ENCODE measurements around the gene SNRPA1. TPM values are rescaled to one million over a fixed set of nuclear protein-coding genes. Genes with fewer than 3 reads are reported as not detected.
A peak's percentile ranks its signal among the peaks of the same experiment; 100 is the strongest.

The SNRPA1 gene
- total and polyA plus RNA-seq, 4 donors: 37.6 to 54.1 (median 47.8) TPM

DNA sequence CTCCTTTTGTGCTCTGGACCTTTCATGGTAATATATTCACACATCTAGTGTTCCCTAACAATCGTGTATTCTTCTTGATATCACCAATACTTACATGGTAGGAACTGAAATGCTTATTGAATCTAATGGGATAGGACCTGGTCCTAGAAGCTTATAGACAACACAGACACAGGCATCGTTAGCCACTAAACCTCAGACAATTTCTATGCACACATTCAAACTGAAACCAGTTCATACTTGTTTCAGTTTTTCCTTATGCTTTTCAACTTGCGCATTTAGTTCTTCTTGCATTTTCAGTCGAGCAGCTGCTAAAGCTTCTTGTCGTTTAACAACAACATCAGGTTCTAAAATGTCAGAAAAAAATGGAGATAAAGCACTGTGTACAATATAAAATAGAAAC lies 20.0 kb downstream of the SNRPA1 start:
- Histone ChIP-seq H3K4me1 (ENCODE audit: control insufficient read depth in 1 of 2, insufficient read depth in 2 of 2, low read length in 2 of 2) (no peaks in the 10 kb centered on the region), H3K4me3 (ENCODE audit: low read length in 2 of 2) (no peak overlapping the region), H3K36me3 (ENCODE audit: control insufficient read depth in 1 of 2, insufficient read depth in 2 of 2, low read length in 1 of 2) (peaks cover 13% of the 10 kb centered on the region in 2 donors), H3K9me3 (ENCODE audit: control insufficient read depth, low read length) (no peaks in the 10 kb centered on the region), H3K27ac (ENCODE audit: low read depth in 1 of 2, low read length in 2 of 2) (no peak overlapping the region), H3K27me3 (ENCODE audit: control insufficient read depth in 1 of 2, insufficient read depth in 2 of 2, low read length in 1 of 2) (no peaks in the 10 kb centered on the region)
- no peak for ATAC-seq (ENCODE audit: low FRiP score)
- 84 to 85% methylated on average over 5 of the region's 5 CpGs for WGBS, 2 donors
- no peak for DNase-seq
- intact Hi-C loops (cut with DNase I): no loop called here

DNA sequence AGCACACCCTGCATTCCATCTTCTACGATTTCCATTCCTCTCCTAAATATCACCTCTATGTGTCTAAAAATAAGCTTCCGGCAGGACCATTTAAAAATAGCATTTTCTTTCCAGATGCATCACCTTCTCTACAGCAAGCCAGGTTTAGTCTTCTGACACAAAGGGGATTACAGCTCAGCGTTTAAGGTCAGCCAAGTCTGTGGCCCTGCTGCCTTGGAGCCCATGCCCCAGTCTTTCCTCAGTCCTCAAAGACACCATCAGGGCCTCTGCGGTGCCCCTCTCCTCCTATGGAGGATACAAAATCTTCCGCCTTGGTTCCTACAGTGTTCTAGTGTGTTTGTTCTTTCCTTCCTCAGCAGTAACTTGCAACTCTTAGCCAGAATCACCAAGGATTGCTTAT lies 21.5 kb downstream of the SNRPA1 start:
- Histone ChIP-seq H3K4me3 (ENCODE audit: low read length in 2 of 2) (no peak overlapping the region), H3K4me1 (ENCODE audit: control insufficient read depth in 1 of 2, insufficient read depth in 2 of 2, low read length in 2 of 2) (no peaks in the 10 kb centered on the region), H3K36me3 (ENCODE audit: control insufficient read depth in 1 of 2, insufficient read depth in 2 of 2, low read length in 1 of 2) (peaks cover 12 to 13% of the 10 kb centered on the region in 2 donors), H3K27ac (ENCODE audit: low read depth in 1 of 2, low read length in 2 of 2) (no peak overlapping the region), H3K27me3 (ENCODE audit: control insufficient read depth in 1 of 2, insufficient read depth in 2 of 2, low read length in 1 of 2) (no peaks in the 10 kb centered on the region), H3K9me3 (ENCODE audit: control insufficient read depth, low read length) (no peaks in the 10 kb centered on the region)
- no peak for DNase-seq
- ATAC-seq (ENCODE audit: low FRiP score): no peak
- WGBS, 2 donors: 63 to 85% methylated on average over 5 of the region's 5 CpGs
- intact Hi-C loops (cut with DNase I): no loop called here

DNA sequence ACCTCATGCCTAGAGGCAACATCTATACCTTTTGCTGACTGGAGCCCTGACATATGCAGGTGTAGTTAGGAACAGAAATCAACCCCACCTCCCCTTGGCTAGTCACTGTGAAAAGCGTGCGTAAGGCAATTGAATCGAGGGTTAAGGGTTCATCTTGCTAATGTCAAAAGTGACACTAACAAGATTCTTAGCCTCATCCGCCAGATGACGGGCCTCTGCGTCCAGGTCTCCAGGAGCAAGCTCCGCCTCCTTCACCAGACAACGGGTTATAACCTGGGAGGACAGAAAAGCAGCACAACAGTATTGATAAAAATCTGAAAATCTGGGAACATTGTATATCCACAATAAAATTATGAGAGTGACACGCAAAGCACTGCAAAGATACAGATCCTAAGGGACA lies 22.5 kb downstream of the SNRPA1 start:
- ATAC-seq (ENCODE audit: low FRiP score): no peak
- DNase-seq: no peak
- Histone ChIP-seq H3K9me3 (ENCODE audit: control insufficient read depth, low read length) (no peaks in the 10 kb centered on the region), H3K27ac (ENCODE audit: low read depth in 1 of 2, low read length in 2 of 2) (no peak overlapping the region), H3K27me3 (ENCODE audit: control insufficient read depth in 1 of 2, insufficient read depth in 2 of 2, low read length in 1 of 2) (no peaks in the 10 kb centered on the region), H3K36me3 (ENCODE audit: control insufficient read depth in 1 of 2, insufficient read depth in 2 of 2, low read length in 1 of 2) (peaks cover 12 to 13% of the 10 kb centered on the region in 2 donors), H3K4me1 (ENCODE audit: control insufficient read depth in 1 of 2, insufficient read depth in 2 of 2, low read length in 2 of 2) (no peaks in the 10 kb centered on the region), H3K4me3 (ENCODE audit: low read length in 2 of 2) (no peak overlapping the region)
- 87 to 88% methylated on average over 9 of the region's 9 CpGs for WGBS, 2 donors
- intact Hi-C loops (cut with DNase I): no loop called here

DNA sequence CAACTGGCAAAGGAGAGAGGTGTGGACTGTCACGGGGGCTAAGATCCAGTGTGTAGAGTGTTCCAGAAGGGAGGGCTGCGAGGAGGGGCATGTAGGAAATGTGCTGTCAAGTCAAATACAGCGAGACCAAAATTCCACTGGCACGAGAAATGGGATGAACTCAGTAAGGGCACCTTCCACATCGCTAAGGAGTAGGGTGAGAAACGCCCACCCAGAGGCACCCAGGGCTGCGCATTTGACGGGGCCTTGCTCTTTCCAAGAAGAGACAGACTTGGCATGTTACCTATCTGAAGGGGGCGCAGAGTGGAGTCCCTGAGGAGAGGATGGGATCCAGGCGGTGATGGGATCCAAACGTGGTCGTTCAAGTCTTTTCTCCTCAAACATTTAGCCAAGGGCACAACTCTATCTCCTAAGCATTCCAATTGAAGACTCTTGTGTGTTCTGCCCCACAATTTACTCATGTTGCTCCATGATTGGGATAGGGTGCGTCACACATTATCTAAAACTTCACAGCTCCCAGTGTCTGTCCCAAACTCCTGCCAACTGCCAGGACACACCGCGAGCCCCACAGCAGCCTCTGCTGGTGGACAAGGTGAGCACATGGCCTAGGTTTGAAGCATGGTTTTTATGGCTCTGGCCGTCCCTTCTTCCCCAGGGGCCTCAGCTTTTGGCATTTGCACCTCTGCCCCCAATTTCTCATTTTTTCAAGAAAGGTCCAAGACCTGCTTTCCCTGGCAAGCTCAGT lies 25.4 kb downstream of the SNRPA1 start:
- WGBS, 2 donors: 77% methylated on average over 16 of the region's 16 CpGs
- ATAC-seq (ENCODE audit: low FRiP score): no peak
- H3K36me3 ChIP-seq (ENCODE audit: control insufficient read depth in 1 of 2, insufficient read depth in 2 of 2, low read length in 1 of 2): peaks cover 9 to 11% of the 10 kb centered on the region in 2 donors

DNA sequence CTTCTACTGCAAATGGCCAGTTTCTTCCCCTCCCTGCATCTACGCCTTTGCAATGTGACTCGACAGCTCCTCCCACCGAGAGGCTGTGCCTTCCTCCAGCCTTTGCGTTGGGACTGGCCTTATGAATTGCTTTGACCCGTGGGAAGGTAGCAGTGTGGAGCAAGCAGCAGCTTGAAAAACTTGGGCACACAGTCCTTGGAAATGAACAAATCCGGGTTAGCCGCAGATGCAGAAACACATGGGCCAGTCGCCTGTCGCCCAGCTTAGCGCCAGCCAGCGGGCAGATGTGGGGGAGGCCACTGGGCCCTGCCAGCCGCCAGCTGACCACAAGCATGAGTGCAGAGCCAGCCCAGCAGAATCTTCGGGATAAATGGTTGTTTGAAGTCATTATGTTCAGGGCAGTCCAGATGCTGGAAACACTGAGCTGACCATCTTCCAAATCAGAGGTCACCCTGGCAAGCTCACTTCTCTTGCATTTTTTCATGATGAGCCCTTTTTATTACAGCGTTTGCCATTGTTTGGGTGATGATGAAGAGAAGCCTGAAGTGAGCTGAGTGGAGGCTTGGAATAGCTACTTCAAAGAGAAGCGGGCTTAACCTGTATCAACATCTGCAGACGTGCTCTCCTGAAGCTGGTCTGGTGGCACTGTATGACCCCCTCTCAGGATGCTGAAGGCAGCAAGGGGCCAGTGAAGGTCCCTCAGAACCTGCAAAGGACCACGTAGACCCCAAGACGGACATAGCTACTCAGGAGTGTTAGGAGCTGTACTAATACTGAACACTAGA lies 27.5 kb downstream of the SNRPA1 start:
- ATAC-seq (ENCODE audit: low FRiP score) (peak; percentile 83), DNase-seq (peak; percentile 72 to 78)
- Histone ChIP-seq H3K27me3 (ENCODE audit: control insufficient read depth in 1 of 2, insufficient read depth in 2 of 2, low read length in 1 of 2) (no peaks in the 10 kb centered on the region), H3K36me3 (ENCODE audit: control insufficient read depth in 1 of 2, insufficient read depth in 2 of 2, low read length in 1 of 2) (peaks cover 3 to 6% of the 10 kb centered on the region in 2 donors), H3K27ac (ENCODE audit: low read depth in 1 of 2, low read length in 2 of 2) (peak overlapping the region in 1 of 2 donors; percentile 5), H3K9me3 (ENCODE audit: control insufficient read depth, low read length) (no peaks in the 10 kb centered on the region), H3K4me1 (ENCODE audit: control insufficient read depth in 1 of 2, insufficient read depth in 2 of 2, low read length in 2 of 2) (no peaks in the 10 kb centered on the region), H3K4me3 (ENCODE audit: low read length in 2 of 2) (no peak overlapping the region)
- intact Hi-C loops (cut with DNase I): no loop called here
- WGBS, 2 donors: 23 to 24% methylated on average over 18 of the region's 18 CpGs

More for the DNA sequence above, 25.4 kb downstream of the SNRPA1 start:
- Histone ChIP-seq H3K4me1 (ENCODE audit: control insufficient read depth in 1 of 2, insufficient read depth in 2 of 2, low read length in 2 of 2) (no peaks in the 10 kb centered on the region), H3K27ac (ENCODE audit: low read depth in 1 of 2, low read length in 2 of 2) (no peak overlapping the region), H3K4me3 (ENCODE audit: low read length in 2 of 2) (no peak overlapping the region), H3K27me3 (ENCODE audit: control insufficient read depth in 1 of 2, insufficient read depth in 2 of 2, low read length in 1 of 2) (no peaks in the 10 kb centered on the region), H3K9me3 (ENCODE audit: control insufficient read depth, low read length) (no peaks in the 10 kb centered on the region)
- intact Hi-C loops (cut with DNase I): no loop called here
- DNase-seq: peak in 1 of 2 donors; percentile 71

DNA sequence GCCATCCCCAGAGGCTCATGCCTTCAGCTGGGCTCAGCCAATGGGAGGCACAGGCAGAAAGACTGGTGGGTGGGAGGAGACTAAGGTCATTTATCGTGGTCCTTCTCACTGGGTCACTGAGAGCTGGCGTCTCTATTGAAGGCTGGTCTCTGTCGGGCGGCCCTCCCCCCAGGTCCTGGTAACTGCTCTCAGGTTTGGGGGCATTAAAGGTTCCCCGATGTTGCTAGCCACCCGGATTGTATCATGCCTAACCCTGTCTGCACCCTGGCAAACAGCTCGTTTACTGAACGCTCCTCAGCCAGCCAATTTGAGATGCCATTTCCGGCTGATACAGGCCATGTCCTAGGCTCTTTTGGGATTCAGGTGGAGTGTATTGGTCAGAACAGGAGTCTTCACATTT lies 28.3 kb downstream of the SNRPA1 start:
- intact Hi-C loops (cut with DNase I): no loop called here
- peak overlapping the region in 1 of 2 donors; percentile 28 for H3K27ac ChIP-seq (ENCODE audit: low read depth in 1 of 2, low read length in 2 of 2)
- no peak overlapping the region for H3K4me3 ChIP-seq (ENCODE audit: low read length in 2 of 2)

DNA sequence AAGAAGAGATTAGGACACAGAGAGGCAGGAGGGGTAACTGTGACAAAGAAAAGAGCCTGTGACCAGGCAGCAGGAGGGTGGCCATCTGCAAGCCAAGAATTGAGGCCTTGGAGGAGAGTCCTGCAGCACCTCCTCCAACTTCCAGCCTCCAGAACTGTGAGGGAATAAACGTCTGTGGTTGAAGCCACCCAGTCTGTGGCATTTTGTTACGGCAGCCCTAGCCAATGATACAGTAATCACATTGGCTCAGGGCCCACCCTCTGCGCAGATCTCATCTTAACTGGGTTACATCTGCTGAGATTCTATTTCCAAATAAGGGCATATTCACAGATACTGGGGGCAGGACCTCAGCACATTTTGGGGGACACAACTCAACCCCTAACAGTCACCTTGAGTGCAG lies 29.0 kb downstream of the SNRPA1 start:
- no peak overlapping the region for H3K4me3 ChIP-seq (ENCODE audit: low read length in 2 of 2)
- intact Hi-C loops (cut with DNase I): no loop called here
- DNase-seq: peak in 1 of 2 donors; percentile 80
- H3K27me3 ChIP-seq (ENCODE audit: control insufficient read depth in 1 of 2, insufficient read depth in 2 of 2, low read length in 1 of 2): no peaks in the 10 kb centered on the region
- 30 to 47% methylated on average over 3 of the region's 3 CpGs for WGBS, 2 donors
- no peaks in the 10 kb centered on the region for H3K4me1 ChIP-seq (ENCODE audit: control insufficient read depth in 1 of 2, insufficient read depth in 2 of 2, low read length in 2 of 2)
- no peak for ATAC-seq (ENCODE audit: low FRiP score)
- H3K36me3 ChIP-seq (ENCODE audit: control insufficient read depth in 1 of 2, insufficient read depth in 2 of 2, low read length in 1 of 2): no peaks in the 10 kb centered on the region
- no peak overlapping the region for H3K27ac ChIP-seq (ENCODE audit: low read depth in 1 of 2, low read length in 2 of 2)
- H3K9me3 ChIP-seq (ENCODE audit: control insufficient read depth, low read length): no peaks in the 10 kb centered on the region

More for the DNA sequence above, 28.3 kb downstream of the SNRPA1 start:
- H3K27me3 ChIP-seq (ENCODE audit: control insufficient read depth in 1 of 2, insufficient read depth in 2 of 2, low read length in 1 of 2): no peaks in the 10 kb centered on the region
- no peaks in the 10 kb centered on the region for H3K9me3 ChIP-seq (ENCODE audit: control insufficient read depth, low read length)
- DNase-seq: peak in 1 of 2 donors; percentile 62
- ATAC-seq (ENCODE audit: low FRiP score): peak; percentile 12
- no peaks in the 10 kb centered on the region for H3K4me1 ChIP-seq (ENCODE audit: control insufficient read depth in 1 of 2, insufficient read depth in 2 of 2, low read length in 2 of 2)
- WGBS, 2 donors: 47 to 52% methylated on average over 9 of the region's 9 CpGs
- H3K36me3 ChIP-seq (ENCODE audit: control insufficient read depth in 1 of 2, insufficient read depth in 2 of 2, low read length in 1 of 2): peaks cover 0 to 4% of the 10 kb centered on the region in 2 donors

DNA sequence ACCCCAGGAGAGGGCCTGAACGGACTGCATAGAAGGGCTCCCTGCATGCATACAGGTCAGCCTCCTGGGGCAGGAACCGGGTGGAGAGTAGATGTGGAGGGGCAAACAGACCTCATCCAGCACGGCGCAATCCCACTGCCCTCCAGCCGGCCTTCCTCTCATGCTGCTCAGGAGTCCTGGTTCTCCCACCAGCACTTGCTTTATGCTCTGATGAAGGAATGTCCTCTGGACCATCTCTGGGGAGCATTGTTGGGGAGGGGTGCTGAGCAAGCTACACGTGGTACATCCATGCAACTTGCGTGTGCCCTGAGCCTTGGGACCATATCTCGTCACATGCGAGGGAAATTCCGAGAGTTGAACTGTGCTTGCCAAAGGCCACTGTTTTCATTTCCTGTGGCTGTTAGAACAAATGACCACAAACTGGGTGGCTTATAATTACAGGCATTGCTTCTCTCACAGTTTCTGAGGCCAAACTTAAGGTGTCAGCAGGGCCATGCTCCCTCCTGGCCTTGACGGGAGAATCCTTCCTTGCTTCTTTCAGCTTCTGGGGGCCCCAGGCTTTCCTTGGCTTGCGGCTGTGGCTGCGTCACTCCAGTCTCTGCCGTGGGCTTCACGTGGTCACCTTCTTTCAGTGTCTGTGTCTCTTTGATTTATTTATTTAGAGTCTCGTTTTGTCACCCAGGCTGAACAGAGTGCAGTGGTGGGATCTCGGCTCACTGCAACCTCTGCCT lies 30.0 kb downstream of the SNRPA1 start:
- 74 to 80% methylated on average over 17 of the region's 17 CpGs for WGBS, 2 donors
- no peak overlapping the region for H3K27ac ChIP-seq (ENCODE audit: low read depth in 1 of 2, low read length in 2 of 2)
- intact Hi-C loops (cut with DNase I): no loop called here

More for the DNA sequence above, 30.0 kb downstream of the SNRPA1 start:
- no peaks in the 10 kb centered on the region for H3K9me3 ChIP-seq (ENCODE audit: control insufficient read depth, low read length)
- H3K4me1 ChIP-seq (ENCODE audit: control insufficient read depth in 1 of 2, insufficient read depth in 2 of 2, low read length in 2 of 2): no peaks in the 10 kb centered on the region
- H3K4me3 ChIP-seq (ENCODE audit: low read length in 2 of 2): no peak overlapping the region
- H3K27me3 ChIP-seq (ENCODE audit: control insufficient read depth in 1 of 2, insufficient read depth in 2 of 2, low read length in 1 of 2): no peaks in the 10 kb centered on the region
- H3K36me3 ChIP-seq (ENCODE audit: control insufficient read depth in 1 of 2, insufficient read depth in 2 of 2, low read length in 1 of 2): no peaks in the 10 kb centered on the region
- peak in 1 of 2 donors; percentile 73 for DNase-seq
- ATAC-seq (ENCODE audit: low FRiP score): no peak

All from aorta (tissue), 5 donors.